GM19467 (cell line): ENCODE data around the gene PITPNB.

Experiments
- ATAC-seq: cut with Tn5 transposase; IDR thresholded peaks from one replicate; pipeline ENCODE4 v1.9.1; 2021; ENCODE audit warnings: mild to moderate bottlenecking, moderate library complexity; ENCODE audit not compliant: unreplicated experiment

The PITPNB gene

DNA sequence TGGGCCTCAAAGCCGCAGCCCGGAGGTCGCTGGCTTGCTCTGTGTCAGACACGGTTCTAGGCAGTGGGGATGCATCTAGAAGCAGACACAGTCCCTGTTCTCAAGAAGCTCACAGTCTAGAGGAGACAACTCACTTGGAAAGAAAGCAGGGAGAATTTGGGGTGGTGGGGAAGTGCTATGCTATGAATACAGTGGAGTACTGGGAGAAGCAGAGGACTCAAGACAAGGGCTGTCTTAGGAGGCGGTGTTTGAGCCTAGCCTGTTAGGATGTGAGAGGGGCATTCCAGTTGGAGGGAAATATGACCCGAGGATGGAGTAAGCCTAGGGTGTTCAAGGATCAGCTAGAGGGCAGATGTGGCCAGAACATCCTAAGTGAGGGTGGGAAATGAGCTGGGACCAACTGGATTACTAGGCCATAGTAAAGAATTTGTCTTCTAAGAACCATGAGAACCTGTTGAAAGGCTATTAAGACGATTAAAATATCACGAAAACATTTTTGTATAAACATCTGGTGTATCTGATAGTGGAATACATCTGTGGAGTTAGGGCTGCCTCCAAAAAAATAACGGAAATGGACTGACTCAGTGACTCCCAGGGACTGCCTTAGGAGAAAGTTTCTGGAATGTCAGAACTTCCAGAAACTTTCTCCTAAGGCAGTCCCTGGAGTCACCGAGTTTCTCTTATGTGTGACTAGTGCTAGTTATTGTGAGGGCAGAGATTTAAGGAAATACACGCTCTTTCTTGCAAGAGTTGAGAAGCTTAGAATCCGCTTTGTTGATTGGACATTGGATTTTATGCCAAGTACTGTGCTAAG lies 1.1 kb upstream of the PITPNB start:
- ATAC-seq, result peak; percentile 26

DNA sequence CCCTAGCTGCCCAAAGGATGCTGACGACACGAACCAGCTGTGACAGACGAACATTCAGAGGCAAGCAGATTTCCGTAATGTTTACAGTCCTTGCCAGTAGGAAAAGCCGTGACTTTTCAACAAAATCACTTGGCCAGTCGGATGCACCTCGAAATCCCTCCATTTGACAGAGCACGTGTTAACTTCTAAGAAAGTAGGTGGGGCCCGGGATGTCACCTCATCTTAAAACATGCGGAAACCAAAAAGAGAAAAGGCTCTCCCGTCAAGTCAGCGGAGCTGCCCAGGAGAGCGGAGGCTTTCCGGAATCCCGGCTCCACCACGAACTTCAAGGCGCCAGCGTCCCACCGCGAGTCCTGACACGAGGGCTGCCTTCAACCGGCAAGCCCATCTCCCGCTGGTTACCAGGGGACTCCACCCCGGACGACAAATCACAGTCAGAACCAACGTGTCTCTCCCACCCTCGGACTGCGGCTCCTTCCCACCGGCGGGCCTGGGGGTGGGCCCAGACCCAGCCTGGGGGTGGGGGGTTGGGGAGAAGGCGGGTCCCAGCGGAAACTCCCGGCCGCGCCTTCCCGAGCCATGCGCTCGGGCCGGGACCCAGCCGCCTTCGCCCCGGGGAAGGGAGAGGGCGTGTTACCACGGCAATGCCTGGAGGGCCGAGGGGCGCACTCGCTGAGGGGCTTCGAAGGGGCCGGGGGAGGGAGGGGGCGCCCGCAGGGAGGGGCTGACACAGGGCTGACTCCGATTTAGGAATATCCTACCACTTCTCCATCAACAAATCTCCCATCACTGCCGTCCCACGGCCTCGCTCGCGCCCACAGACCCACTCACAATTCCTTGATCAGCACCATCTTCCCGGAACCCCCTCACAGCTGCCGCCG lies 475 bp downstream of the PITPNB start:
- ATAC-seq, result no peak

DNA sequence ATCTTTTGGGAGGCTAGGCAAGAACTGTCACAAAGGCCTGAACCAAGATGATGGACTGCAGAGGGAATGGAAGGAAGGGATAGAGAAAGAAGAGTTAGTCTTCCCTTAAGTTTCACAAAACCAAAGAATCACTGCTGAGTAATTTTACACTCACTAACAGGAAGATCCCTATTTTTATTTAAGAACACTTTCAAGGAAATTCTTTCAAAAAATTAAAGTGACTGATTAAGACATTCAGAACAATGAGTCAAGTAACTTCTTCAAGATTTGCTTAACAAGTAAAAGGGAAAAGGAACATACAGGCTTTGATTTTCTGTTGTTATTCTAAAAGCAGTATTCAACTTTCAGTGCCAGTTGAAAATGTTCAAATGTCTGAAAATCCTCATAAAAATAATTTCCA lies 3.1 kb downstream of the PITPNB start:
- no peak for ATAC-seq

DNA sequence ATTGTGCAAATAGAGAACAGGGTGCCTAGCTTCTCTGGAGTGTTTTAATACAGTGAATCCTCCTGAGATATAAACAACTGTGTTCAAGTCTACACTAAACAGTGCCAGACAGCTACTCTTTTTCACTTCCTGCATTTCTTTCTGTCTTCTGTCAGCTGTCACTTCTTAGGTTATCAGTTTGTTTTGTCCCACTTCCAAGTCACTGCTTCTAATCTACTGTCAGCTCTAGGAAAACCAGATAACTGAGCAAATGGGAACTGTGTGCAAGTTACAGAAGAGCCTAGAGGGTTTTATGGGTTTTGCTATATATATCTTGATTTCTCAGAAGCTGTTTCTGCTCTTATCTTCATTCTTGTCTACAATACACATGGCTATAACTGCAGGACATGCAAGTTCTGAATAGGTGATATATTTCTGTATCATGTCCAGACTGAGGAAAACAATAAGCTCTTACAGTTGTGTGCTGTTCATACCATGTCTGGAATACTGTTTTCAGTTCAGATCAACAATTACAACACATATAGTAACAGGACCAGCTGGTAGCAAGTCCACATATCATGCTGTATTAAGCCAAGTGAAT lies 5.8 kb downstream of the PITPNB start:
- no peak for ATAC-seq

DNA sequence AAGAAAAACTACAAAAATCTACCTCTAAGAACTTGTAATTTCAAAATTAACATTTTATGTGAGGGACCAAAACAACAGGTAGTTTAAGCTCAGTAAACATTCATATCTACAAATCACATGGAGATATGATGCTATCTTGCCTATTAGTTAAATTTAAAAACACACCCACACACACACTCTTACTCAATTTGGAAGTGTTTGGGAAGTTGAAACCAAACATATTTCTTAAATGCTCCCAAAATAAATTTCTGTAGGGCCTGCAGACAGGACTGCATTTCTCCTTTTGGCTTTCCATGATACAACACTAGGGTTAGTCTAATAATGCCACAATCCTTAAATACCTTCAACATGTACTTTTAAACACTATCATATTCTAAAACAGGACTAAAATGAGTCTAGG lies 7.0 kb downstream of the PITPNB start:
- ATAC-seq, result no peak

DNA sequence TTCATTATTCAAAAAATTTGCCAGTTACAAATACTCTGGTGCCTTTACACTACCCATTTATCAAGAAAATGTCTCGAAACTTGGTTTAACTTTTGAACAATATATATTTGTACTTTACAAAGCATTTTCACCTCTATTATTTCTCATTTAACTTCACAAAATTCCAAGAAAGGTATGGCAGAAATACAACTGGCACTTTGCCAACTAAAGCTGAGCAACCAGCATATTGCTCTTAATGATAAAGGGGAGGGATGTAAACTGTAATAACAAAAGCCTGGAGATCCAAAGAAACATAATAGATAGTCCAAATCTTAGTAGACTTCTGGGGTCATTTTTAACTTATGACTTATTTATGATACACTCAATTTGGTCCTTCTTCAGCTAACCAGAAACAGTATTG lies 7.7 kb downstream of the PITPNB start:
- no peak for ATAC-seq

DNA sequence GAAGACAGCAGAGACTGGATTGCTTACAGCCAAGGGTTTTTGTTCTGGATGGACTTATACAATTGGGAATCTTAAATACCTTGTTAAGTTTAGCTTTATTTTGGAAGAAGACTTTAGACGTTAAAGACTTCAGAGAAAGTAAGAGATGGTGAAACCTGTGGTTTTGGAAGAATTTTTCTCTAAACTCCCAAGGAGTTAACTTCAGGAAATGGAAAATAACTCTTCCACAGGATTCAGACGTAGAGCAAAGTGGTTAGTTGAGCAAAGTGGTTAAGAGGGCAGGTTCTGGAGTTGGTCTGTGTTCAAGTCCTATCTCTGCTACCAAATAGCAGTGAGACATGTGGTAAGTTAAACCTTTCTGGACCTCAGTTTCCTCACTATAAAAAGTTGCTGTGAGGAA lies 12.8 kb downstream of the PITPNB start:
- ATAC-seq, result no peak

DNA sequence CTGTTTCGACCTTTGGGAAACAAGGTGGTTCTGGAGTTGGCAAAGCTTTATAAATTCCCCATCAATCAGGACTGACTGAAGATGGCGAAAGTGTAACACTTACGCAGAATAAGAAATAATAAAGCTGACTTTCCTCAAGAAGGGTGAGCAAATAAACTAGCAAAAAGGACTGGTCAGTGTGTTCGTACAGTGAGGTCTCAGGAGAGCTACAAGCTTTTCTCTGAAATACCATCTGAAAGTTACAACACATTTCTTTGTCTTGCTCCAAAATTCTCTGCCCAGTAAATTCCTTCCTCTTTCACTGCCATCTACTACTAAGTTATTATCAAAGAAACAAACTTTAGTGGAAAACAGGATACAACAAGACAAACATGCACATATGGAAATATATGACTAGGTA lies 13.4 kb downstream of the PITPNB start:
- no peak for ATAC-seq

DNA sequence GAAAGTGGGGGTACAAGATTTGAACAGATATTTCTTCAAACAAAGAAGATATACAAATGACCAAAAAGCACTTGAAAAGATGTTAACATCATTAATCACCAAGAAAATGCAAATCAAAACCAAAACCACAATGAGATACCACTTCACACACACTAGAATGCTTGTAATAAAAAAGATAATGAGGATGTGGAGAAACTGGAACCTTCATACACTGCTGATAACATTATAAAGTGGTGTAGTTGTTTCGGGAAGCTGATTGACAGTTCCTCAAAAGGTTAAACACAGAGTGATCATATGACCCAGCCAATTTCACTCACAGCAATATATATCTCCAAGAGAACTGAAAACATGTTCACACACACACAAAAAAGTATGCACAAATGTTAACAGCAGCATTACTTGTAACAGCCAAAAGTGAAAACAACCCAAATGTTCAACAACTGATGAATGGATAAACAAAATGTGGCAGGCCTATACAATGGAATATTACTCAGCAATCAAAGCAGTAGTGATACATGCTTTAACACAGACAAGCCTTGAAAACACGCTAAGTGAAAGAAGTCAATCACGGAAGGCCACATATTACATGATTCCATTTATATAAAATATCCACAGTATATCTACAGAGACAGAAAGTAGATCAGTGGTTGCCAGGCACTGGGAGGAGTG lies 15.1 kb downstream of the PITPNB start:
- ATAC-seq, result no peak

DNA sequence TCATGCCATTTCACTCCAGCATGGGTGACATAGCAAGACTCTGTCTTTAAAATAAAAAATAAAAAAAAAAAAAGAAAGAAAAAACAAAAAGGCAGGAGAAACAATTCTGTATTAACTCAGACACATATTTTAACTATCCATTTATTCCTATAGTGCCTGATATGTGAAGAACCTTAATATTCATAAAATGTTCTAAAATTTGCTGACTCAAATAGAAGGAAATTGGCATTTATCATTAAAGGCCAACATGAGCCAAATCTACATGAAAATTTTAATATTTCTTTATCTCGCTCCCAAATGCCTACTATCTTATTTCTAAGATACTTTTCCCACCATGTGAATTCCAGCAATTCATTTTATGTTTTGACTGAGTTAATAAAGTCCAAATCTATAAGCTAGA lies 18.9 kb downstream of the PITPNB start:
- ATAC-seq, result no peak

DNA sequence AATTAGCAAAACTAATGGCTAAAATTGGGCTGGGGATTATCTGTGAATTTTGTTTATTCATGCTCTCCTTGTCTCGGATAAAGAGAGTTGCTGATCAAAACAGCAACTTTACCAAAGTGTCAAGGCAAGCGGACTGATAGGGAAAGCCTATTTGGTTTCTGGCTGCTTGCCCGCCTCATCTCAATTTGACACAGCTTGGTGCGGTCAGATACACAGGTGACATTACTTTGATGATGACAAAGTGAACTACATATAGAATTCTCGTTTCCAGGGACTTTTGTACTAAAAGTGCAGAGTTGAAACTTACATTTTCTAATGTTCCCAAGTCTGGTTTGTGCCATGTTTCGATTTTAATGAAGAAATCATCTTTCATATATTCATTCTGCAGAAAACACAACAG lies 22.8 kb downstream of the PITPNB start:
- ATAC-seq, result peak; percentile 31

DNA sequence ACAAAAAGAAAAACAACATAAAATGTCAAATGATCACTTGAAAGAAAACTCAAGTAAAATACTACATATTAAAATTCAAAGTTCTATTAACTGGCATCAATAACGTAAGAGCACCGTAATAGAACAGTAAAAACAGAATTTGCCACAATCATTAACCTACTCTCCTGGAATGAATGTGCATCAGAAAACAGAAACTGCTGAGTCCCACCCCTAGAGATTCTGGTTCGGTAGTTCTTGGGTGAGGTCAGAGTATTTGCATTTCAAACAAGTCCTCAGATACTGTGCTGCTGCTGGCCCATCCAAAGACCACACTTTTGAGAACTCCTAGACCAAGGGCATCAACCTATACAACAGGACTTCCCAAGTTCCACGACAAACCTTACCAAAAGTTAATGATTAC lies 23.5 kb downstream of the PITPNB start:
- ATAC-seq, result peak; percentile 81

DNA sequence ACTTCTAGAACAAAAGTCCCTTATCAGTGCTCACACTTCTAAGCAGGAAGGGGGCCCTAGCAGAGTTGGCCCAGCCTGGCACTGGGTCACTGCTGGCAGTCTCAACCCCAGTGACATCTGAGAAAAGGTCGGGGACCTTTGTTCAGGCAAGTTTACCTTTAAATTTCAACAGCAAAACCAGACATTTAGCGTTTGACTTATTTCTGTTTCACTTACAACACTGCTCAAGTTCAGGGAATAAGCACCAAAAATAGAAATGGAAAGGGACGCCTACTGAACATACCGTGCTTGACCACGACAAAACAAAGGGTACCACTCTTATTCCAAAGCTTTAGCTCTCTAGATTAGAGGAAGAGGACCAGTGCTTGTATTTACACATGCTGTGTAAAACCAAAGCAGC lies 26.2 kb downstream of the PITPNB start:
- no peak for ATAC-seq

DNA sequence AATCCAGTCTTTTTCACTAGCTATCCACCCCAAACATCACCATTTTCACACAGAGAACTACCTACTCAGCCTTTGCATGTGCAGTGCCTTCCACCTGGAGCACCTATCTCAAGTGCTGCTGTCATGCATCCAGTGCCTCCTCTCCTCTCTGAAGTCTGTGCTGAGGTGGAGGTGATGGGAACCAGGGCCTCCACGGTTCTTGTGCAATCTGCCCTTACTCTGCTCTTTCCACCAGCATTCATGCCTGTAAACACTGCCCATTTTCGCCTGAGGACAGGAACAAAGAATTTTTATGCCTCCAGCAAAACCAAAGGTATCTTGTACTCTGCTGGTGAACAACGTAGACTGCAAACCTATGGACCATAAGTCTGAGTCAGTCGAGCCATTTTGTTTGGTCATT lies 27.0 kb downstream of the PITPNB start:
- ATAC-seq, result no peak

DNA sequence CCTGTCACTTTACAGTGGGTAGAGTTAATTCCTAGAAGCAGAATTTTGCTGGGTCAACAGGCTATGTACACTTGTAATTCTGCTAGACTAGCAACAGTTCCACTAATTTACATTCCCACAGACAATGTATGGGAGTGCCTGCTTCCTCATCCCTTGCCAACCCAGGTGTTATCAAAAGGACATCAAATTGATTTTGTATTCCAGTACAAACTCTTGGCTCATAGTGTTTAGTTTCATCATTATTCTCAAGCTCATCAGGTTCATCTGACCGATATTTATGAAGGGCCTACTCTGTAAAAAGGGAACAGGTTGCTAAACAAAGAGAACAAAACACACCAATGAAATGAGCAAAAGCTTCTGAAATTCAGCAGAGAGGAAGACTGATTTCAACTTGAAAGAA lies 30.7 kb downstream of the PITPNB start:
- no peak for ATAC-seq

DNA sequence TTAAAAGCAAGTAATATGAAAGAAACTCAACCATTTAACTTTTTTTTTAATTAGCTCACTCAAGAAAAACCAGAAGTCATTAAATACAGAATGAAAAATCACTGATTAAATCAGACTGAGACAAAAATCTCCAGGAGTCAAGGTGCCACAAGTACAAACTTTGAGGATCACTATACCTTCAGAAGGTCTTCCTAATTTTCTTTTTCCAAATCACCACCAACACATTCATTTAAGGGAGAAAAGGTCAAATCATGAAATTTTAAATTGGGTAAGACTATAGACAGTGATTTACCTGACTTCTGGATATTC lies 32.3 kb downstream of the PITPNB start:
- ATAC-seq, result no peak

DNA sequence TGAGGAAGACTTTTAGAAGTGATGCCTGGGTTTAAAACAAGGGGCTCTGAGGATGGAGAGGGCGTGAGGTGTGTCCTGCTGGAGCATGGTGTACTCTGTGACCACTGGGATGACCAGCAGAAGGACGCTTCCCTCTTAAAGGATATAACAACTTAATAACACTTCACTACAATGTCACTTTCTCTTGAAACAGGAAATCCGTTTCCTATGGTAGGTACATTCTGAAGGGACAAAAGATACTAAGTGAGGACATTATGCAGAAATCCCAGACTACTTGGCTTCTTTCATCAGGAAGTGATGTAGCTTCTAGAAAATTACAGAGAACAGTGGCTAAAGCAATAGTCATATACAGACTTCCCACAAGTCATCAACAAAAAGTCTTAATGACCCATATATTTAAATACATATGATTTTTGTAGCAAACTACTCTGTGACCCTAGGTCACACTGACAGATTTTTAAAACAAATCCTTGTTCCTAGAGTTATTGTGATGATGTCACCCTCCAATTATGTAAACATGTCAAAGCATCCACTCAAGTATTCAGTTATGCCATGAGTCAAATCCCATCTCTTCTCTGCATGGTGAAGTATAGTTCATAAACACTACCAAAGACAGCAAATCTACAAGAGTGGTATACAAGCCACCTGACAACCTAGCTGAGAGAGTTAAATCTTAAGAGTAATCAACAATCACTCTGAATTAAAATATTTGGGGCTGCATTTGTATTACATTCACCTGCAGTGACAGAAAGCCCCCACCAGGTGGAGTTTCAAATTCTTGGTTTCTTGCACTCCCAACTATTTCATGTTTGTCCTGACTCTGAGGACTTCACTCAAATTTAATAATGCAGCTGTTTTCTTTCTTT lies 32.8 kb downstream of the PITPNB start:
- ATAC-seq, result no peak

DNA sequence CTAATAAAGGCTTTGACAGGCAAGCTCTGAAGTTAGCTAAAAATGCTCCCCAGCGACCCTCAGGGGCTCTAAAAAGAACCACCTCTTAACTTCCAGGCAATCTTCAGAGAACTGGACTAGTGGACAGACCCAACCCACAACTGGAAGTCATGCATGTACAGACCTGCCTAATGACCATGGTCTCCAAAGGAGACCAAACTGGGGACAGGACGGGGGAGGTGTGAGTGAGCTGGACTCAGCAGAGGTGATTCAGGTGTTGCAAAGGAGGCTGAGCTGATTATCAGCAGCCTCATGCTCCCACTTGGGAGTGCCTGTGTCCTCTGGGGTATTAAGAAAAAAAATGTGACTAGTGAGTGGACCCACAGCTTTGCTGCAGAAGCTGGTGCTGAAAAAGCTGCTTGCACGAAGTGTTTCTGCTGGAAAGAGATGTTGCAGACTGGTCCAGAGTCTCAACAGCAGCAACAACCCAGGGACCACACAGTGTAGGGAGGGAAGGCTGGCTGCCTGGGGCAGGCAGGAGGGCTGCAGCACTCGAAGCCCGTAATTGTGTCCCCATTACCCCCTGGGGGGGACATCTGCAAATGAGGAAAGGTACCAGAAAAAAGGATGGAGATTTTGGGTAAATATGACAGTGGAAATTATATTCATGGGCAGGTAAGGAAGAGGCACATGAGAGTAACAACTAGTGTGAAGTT lies 35.3 kb downstream of the PITPNB start:
- ATAC-seq, result no peak

DNA sequence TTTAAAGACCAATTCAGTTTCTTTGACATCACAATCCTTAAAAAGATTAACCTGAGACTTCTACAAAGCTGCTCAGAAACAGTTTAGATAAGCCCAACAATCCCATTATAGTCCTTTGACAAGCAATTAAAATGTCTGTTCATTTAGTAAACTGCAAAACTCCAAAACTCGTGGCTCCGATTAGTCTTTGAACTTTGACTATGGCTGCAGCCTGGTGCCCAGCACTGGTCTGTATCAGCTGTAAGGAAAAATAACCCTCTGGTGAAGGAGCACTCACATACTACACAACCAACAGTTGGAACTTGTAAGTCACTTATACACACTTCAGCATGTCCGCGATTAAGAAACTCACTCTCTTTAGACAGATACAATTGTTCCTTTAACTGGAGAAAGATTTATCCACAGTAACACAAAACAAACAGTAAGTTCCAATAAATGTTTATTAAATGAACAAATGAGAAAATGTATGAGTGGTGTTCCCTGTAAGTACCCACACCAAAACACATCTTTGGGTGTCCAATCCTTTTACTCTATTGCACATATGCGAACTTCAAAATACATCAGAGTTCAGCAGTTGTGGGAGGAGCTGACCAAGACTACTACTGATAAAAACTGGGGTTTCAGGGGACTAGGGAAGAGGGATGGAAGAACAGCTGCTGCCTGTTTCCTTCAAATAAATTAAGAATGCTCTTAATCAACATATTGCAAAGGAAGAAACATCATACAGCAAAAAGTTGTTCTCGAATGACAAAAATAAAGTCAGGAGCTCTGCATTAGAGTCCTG lies 36.4 kb downstream of the PITPNB start:
- no peak for ATAC-seq
